Naive thymus-derived CD4-positive, alpha-beta T cell (primary cell): ENCODE measurements around the gene MED15. TPM values are rescaled to one million over a fixed set of nuclear protein-coding genes. Genes with fewer than 3 reads are reported as not detected.

Experiments used
- ATAC-seq: fragments of 150-1000 bp; cut with Tn5 transposase; 2 replicates; pipeline ENCODE4 v1.10.0; 2021; ENCODE audit warnings: mild to moderate bottlenecking, moderate library complexity
- CTCF ChIA-PET: fragments of 350-600 bp; sonication (Branson Sonifier 250); formaldehyde crosslinking; loops from one replicate; lab custom pipeline; 2021; ENCODE audit warnings: antibody characterized with exemption; lab: Charles Lee
- POLR2A ChIA-PET: fragments of 350-600 bp; sonication (Branson Sonifier 250); formaldehyde crosslinking; loops from one replicate; lab custom pipeline; 2021; ENCODE audit warnings: antibody characterized with exemption, inconsistent platforms; lab: Charles Lee
- DNase-seq, 9 donors: peaks; one replicate each; pipeline versions ENCODE4 v3.0.0 to v3.0.0-alpha.2; 2020 to 2022; ENCODE audit warnings: mixed read lengths in 1 of 9
- H3K27ac ChIP-seq: one replicate; pipeline ENCODE4 v1.7.0; 2013; ENCODE audit warnings: mild to moderate bottlenecking, low read depth, low read length, moderate library complexity
- H3K27me3 ChIP-seq, 2 donors: one replicate each; pipeline ENCODE4 v1.7.0; 2013; ENCODE audit warnings: low read length in 2 of 2, mild to moderate bottlenecking in 2 of 2, moderate library complexity in 2 of 2; ENCODE audit not compliant: control insufficient read depth in 2 of 2, insufficient read depth in 2 of 2
- H3K36me3 ChIP-seq, 3 experiments: 1 replicate in 2 of 3; 2 replicates in 1 of 3; pipeline ENCODE4 v1.7.0; 2013; ENCODE audit warnings: low read length in 3 of 3, mild to moderate bottlenecking in 3 of 3, moderate library complexity in 1 of 3; ENCODE audit not compliant: insufficient read depth in 3 of 3, control insufficient read depth in 2 of 3
- H3K4me1 ChIP-seq, 2 donors: one replicate each; pipeline ENCODE4 v1.7.0; 2013; ENCODE audit warnings: low read length in 2 of 2, mild to moderate bottlenecking in 2 of 2, moderate library complexity in 1 of 2; ENCODE audit not compliant: control insufficient read depth in 2 of 2, insufficient read depth in 2 of 2
- H3K4me3 ChIP-seq: 2 replicates; pipeline ENCODE4 v1.7.0; 2013; ENCODE audit warnings: mild to moderate bottlenecking, low read length
- H3K9me3 ChIP-seq, 3 experiments: 1 replicate in 2 of 3; 2 replicates in 1 of 3; pipeline ENCODE4 v1.7.0; 2013; ENCODE audit warnings: low read length in 3 of 3; ENCODE audit not compliant: control insufficient read depth in 2 of 3
- H3K27ac Mint-ChIP-seq, 9 donors: one replicate each; pipeline ENCODE4 v1.8.0; 2020 to 2022; ENCODE audit warnings: mixed read lengths in 9 of 9, mild to moderate bottlenecking in 8 of 9, moderate library complexity in 5 of 9, inconsistent platforms in 2 of 9
- H3K27me3 Mint-ChIP-seq, 5 donors: one replicate each; pipeline ENCODE4 v1.8.0; 2021 to 2022; ENCODE audit warnings: mixed read lengths in 5 of 5, mild to moderate bottlenecking in 1 of 5
- H3K36me3 Mint-ChIP-seq, 5 donors: one replicate each; pipeline ENCODE4 v1.8.0; 2020 to 2022; ENCODE audit warnings: mixed read lengths in 5 of 5, mild to moderate bottlenecking in 3 of 5, inconsistent platforms in 1 of 5
- H3K4me1 Mint-ChIP-seq, 7 donors: one replicate each; pipeline ENCODE4 v1.8.0; 2020 to 2022; ENCODE audit warnings: mixed read lengths in 7 of 7, mild to moderate bottlenecking in 3 of 7, inconsistent platforms in 1 of 7
- H3K4me3 Mint-ChIP-seq, 10 donors: one replicate each; pipeline ENCODE4 v1.8.0; 2020 to 2022; ENCODE audit warnings: mild to moderate bottlenecking in 10 of 10, mixed read lengths in 10 of 10, moderate library complexity in 6 of 10, inconsistent platforms in 2 of 10
- H3K9me3 Mint-ChIP-seq, 11 donors: one replicate each; pipeline ENCODE4 v1.8.0; 2020 to 2022; ENCODE audit warnings: mixed read lengths in 11 of 11, mild to moderate bottlenecking in 4 of 11, inconsistent platforms in 1 of 11, moderate library complexity in 1 of 11
- intact Hi-C, 2 donors: fragments of 100-400 bp; cut with micrococcal nuclease; formaldehyde crosslinking; loops; one replicate each; pipeline ENCODE4 v1.15.1; 2023
- polyA plus RNA-seq, 2 donors: library from polyadenylated mRNA; unstranded; fragments of 300-500 nt; fragmentation: Illumina TruSeq; gene quantifications; one replicate each; pipeline ENCODE4 v1.2.3, GENCODE V29; 2021
- total RNA-seq, 6 experiments: library from RNA in 5 of 6; stranded (reverse) in 5 of 6; gene quantifications; 1 replicate in 5 of 6; 2 replicates in 1 of 6; pipeline ENCODE4 v1.2.3 and lab custom pipeline; 2021 to 2026

MED15 gene
- total and polyA plus RNA-seq, 7 experiments from 2014 or later, result 24.3 to 235 (median 192) TPM

- H3K9me3 Mint-ChIP-seq, result peaks cover 0 to 3% (median 0%) of the 10 kb centered on the region in 11 donors
- H3K4me3 Mint-ChIP-seq, result peak overlapping the region; percentile 64 to 83 (median 74)
- peak overlapping the region; percentile 75 for H3K27ac ChIP-seq
- peaks cover 41 to 79% (median 70%) of the 10 kb centered on the region in 7 donors for H3K4me1 Mint-ChIP-seq
- H3K36me3 Mint-ChIP-seq, result peaks cover 8 to 37% (median 19%) of the 10 kb centered on the region in 5 donors
- POLR2A ChIA-PET, result interaction anchor here (0.6 to 3.9 kb wide), 33 partner anchors 9 to 572 kb away, joined by 3 to 53 read pairs (median 6); partner anchors contain the start of genes KLHL22, MED15 and ZNF74
- H3K27ac Mint-ChIP-seq, result peak overlapping the region; percentile 97 to 99 (median 98)
- no peaks in the 10 kb centered on the region for H3K27me3 Mint-ChIP-seq
- CTCF ChIA-PET, result interaction anchor here (0.6 to 2.6 kb wide), 15 partner anchors 9 to 235 kb away, joined by 3 to 17 read pairs (median 4); no protein-coding TSS in a partner anchor
- peaks cover 36 to 57% of the 10 kb centered on the region in 2 donors for H3K4me1 ChIP-seq
- no peaks in the 10 kb centered on the region for H3K27me3 ChIP-seq
- peak overlapping the region; percentile 34 for H3K4me3 ChIP-seq
- DNase-seq (peak; percentile 14 to 83 (median 72)), ATAC-seq (peak; percentile 88)
- intact Hi-C loops, result loop anchor here (1.0 to 5.0 kb wide), 4 partner anchors 8 to 1273 kb away; partner anchors contain the start of gene YPEL1 (in 1 of the 2)
- peaks cover 0 to 9% (median 0%) of the 10 kb centered on the region in 3 experiments for H3K36me3 ChIP-seq
- H3K9me3 ChIP-seq, result no peaks in the 10 kb centered on the region
These were observed 43.3 kb upstream of the MED15 start for GRCh38 chr22:20464096-20464614.

GRCh38 chr22:20464912-20465758 is 42.3 kb upstream of the MED15 start:
- no peaks in the 10 kb centered on the region for H3K9me3 ChIP-seq
- H3K27me3 ChIP-seq, result no peaks in the 10 kb centered on the region
- H3K36me3 Mint-ChIP-seq, result peaks cover 5 to 35% (median 16%) of the 10 kb centered on the region in 5 donors
- H3K4me3 ChIP-seq, result peak overlapping the region; percentile 9
- ATAC-seq (no peak), DNase-seq (no peak)
- peak overlapping the region; percentile 97 to 99 (median 98) for H3K27ac Mint-ChIP-seq
- H3K4me1 Mint-ChIP-seq, result peaks cover 38 to 77% (median 67%) of the 10 kb centered on the region in 7 donors
- peaks cover 0 to 16% (median 0%) of the 10 kb centered on the region in 3 experiments for H3K36me3 ChIP-seq
- H3K4me3 Mint-ChIP-seq, result peak overlapping the region; percentile 37 to 87 (median 76)
- H3K4me1 ChIP-seq, result peaks cover 36 to 51% of the 10 kb centered on the region in 2 donors
- POLR2A ChIA-PET, result interaction anchor here (0.6 to 3.9 kb wide), 25 partner anchors 9 to 573 kb away, joined by 3 to 53 read pairs (median 11); partner anchors contain the start of genes KLHL22, MED15 and ZNF74
- peaks cover 0 to 3% (median 0%) of the 10 kb centered on the region in 11 donors for H3K9me3 Mint-ChIP-seq
- CTCF ChIA-PET, result interaction anchor here (0.6 to 2.6 kb wide), 10 partner anchors 10 to 234 kb away, joined by 3 to 17 read pairs (median 4); no protein-coding TSS in a partner anchor
- intact Hi-C loops, result loop anchor here (1.0 to 5.0 kb wide), 4 partner anchors 9 to 1272 kb away; partner anchors contain the start of gene YPEL1 (in 1 of the 2)
- H3K27ac ChIP-seq, result peak overlapping the region; percentile 75
- no peaks in the 10 kb centered on the region for H3K27me3 Mint-ChIP-seq

- no peak for ATAC-seq
- Mint-ChIP-seq H3K36me3 (peaks cover 9 to 39% (median 20%) of the 10 kb centered on the region in 5 donors), H3K27ac (peak overlapping the region; percentile 91 to 99 (median 98)), H3K27me3 (no peaks in the 10 kb centered on the region), H3K9me3 (peaks cover 0 to 3% (median 0%) of the 10 kb centered on the region in 11 donors), H3K4me1 (peaks cover 39 to 80% (median 65%) of the 10 kb centered on the region in 7 donors), H3K4me3 (peak overlapping the region; percentile 37 to 87 (median 74))
- Histone ChIP-seq H3K27me3 (no peaks in the 10 kb centered on the region), H3K36me3 (peaks cover 0 to 19% (median 0%) of the 10 kb centered on the region in 3 experiments), H3K9me3 (no peaks in the 10 kb centered on the region), H3K4me1 (peaks cover 36 to 51% of the 10 kb centered on the region in 2 donors), H3K27ac (peak overlapping the region; percentile 75), H3K4me3 (no peak overlapping the region)
- DNase-seq, result peak in 6 of 9 donors; percentile 34 to 53 (median 36)
- POLR2A ChIA-PET, result interaction anchor here (1.6 to 3.9 kb wide), 6 partner anchors 23 to 574 kb away, joined by 3 to 53 read pairs (median 14); partner anchors contain the start of gene MED15
- CTCF ChIA-PET, result interaction anchor here (1.8 kb wide), 1 partner anchor 28 kb away, joined by 4 read pairs; no protein-coding TSS in a partner anchor
- intact Hi-C loops, result no loop called here
These were observed 41.7 kb upstream of the MED15 start for GRCh38 chr22:20465759-20466077.

- H3K4me1 ChIP-seq, result peaks cover 36 to 51% of the 10 kb centered on the region in 2 donors
- Mint-ChIP-seq H3K27me3 (no peaks in the 10 kb centered on the region), H3K4me1 (peaks cover 39 to 76% (median 61%) of the 10 kb centered on the region in 7 donors), H3K9me3 (peaks cover 0 to 3% (median 0%) of the 10 kb centered on the region in 11 donors), H3K4me3 (peak overlapping the region in 7 of 10 donors; percentile 10 to 74 (median 45)), H3K27ac (peak overlapping the region; percentile 21 to 99 (median 98)), H3K36me3 (peaks cover 10 to 39% (median 26%) of the 10 kb centered on the region in 5 donors)
- ChIA-PET CTCF (interaction anchor here (2.3 kb wide), 1 partner anchor 10 kb away, joined by 10 read pairs; no protein-coding TSS in a partner anchor), POLR2A (interaction anchor here (0.7 to 1.0 kb wide), 2 partner anchors 26 to 48 kb away, joined by 3 to 5 read pairs; no protein-coding TSS in a partner anchor)
- H3K4me3 ChIP-seq, result no peak overlapping the region
- ATAC-seq (no peak), DNase-seq (no peak)
- H3K27me3 ChIP-seq, result no peaks in the 10 kb centered on the region
- H3K9me3 ChIP-seq, result no peaks in the 10 kb centered on the region
- peaks cover 0 to 29% (median 9%) of the 10 kb centered on the region in 3 experiments for H3K36me3 ChIP-seq
- H3K27ac ChIP-seq, result peak overlapping the region; percentile 75
- intact Hi-C loops, result no loop called here
These were observed 40.6 kb upstream of the MED15 start for GRCh38 chr22:20466659-20467379.

- Mint-ChIP-seq H3K36me3 (peaks cover 10 to 32% (median 27%) of the 10 kb centered on the region in 5 donors), H3K4me1 (peaks cover 19 to 64% (median 45%) of the 10 kb centered on the region in 7 donors), H3K27me3 (no peaks in the 10 kb centered on the region), H3K27ac (peak overlapping the region; percentile 1 to 99 (median 82)), H3K4me3 (peak overlapping the region in 4 of 10 donors; percentile 2 to 66 (median 26)), H3K9me3 (peaks cover 0 to 3% (median 0%) of the 10 kb centered on the region in 11 donors)
- POLR2A ChIA-PET, result interaction anchor here (0.8 to 2.5 kb wide), 5 partner anchors 9 to 100 kb away, joined by 3 to 11 read pairs (median 4); partner anchors contain the start of gene KLHL22
- H3K27ac ChIP-seq, result no peak overlapping the region
- H3K4me1 ChIP-seq, result peaks cover 16 to 31% of the 10 kb centered on the region in 2 donors
- H3K4me3 ChIP-seq, result no peak overlapping the region
- CTCF ChIA-PET, result interaction anchor here (0.7 to 2.3 kb wide), 4 partner anchors 13 to 96 kb away, joined by 3 to 10 read pairs (median 4); no protein-coding TSS in a partner anchor
- H3K9me3 ChIP-seq, result no peaks in the 10 kb centered on the region
- ATAC-seq (no peak), DNase-seq (no peak)
- no peaks in the 10 kb centered on the region for H3K27me3 ChIP-seq
- H3K36me3 ChIP-seq, result peaks cover 0 to 29% (median 9%) of the 10 kb centered on the region in 3 experiments
- intact Hi-C loops, result no loop called here
These were observed 38.1 kb upstream of the MED15 start for GRCh38 chr22:20469110-20469868.
